IMR-90 (cell line): Measurements from ENCODE around the gene SRPK2.

Experiments
- BHLHE40 ChIP-seq: fragments of 150-350 bp; IDR thresholded peaks from 2 replicates; pipeline ENCODE4 v1.6.1; 2016; ENCODE audit warnings: mild to moderate bottlenecking, low read depth, low read length
- CEBPB ChIP-seq: IDR thresholded peaks from 2 replicates; pipeline ENCODE4 v1.6.1; 2012; ENCODE audit warnings: low read depth, low read length, improper control_type of control experiment
- CHD1 ChIP-seq: IDR thresholded peaks from 2 replicates; pipeline ENCODE4 v1.6.1; 2012; ENCODE audit warnings: low read depth, low read length, improper control_type of control experiment
- FOS ChIP-seq: fragments of 150-350 bp; IDR thresholded peaks from 2 replicates; pipeline ENCODE4 v1.6.1; 2016; ENCODE audit warnings: low read depth, low read length
- MAFK ChIP-seq: IDR thresholded peaks from 2 replicates; pipeline ENCODE4 v1.6.1; 2012; ENCODE audit warnings: low read depth, low read length, improper control_type of control experiment
- MAZ ChIP-seq: IDR thresholded peaks from 2 replicates; pipeline ENCODE4 v1.6.1; 2012; ENCODE audit warnings: low read depth, mild to moderate bottlenecking, low read length, improper control_type of control experiment, moderate library complexity, borderline replicate concordance
- MXI1 ChIP-seq: IDR thresholded peaks from 2 replicates; pipeline ENCODE4 v1.6.1; 2012; ENCODE audit warnings: low read depth, mild to moderate bottlenecking, low read length, moderate library complexity, borderline replicate concordance
- POLR2A ChIP-seq: IDR thresholded peaks from 2 replicates; pipeline ENCODE4 v1.6.1; 2012; ENCODE audit warnings: mild to moderate bottlenecking, low read depth, low read length
- RAD21 ChIP-seq: IDR thresholded peaks from 2 replicates; pipeline ENCODE4 v1.6.1; 2012; ENCODE audit warnings: low read length, improper control_type of control experiment
- RCOR1 ChIP-seq: IDR thresholded peaks from 2 replicates; pipeline ENCODE4 v1.6.1; 2012; ENCODE audit warnings: mild to moderate bottlenecking, low read length, improper control_type of control experiment; ENCODE audit not compliant: insufficient replicate concordance
- RFX5 ChIP-seq: IDR thresholded peaks from 2 replicates; pipeline ENCODE4 v1.8.0; 2012; ENCODE audit warnings: low read depth, mild to moderate bottlenecking, low read length, moderate library complexity
- SMC3 ChIP-seq: fragments of 150-350 bp; IDR thresholded peaks from 2 replicates; pipeline ENCODE4 v1.6.1; 2016; ENCODE audit warnings: low read depth, mild to moderate bottlenecking, antibody characterized with exemption, low read length, moderate library complexity
- TF ChIP-seq, protein P1 (sequence below): conservative IDR thresholded peaks from 2 replicates; pipeline ENCODE4 v1.5.1; 2012; ENCODE audit warnings: mild to moderate bottlenecking, low read depth, low read length, improper control_type of control experiment
- TF ChIP-seq, protein P2 (sequence below): fragments of 150-350 bp; IDR thresholded peaks from 2 replicates; pipeline ENCODE4 v1.6.1; 2017; ENCODE audit warnings: mild to moderate bottlenecking, antibody characterized with exemption, low read length, low read depth

GRCh38 chr7:105330526-105330925 lies 58.2 kb downstream of the SRPK2 start:
- TF ChIP-seq, protein P1, sequence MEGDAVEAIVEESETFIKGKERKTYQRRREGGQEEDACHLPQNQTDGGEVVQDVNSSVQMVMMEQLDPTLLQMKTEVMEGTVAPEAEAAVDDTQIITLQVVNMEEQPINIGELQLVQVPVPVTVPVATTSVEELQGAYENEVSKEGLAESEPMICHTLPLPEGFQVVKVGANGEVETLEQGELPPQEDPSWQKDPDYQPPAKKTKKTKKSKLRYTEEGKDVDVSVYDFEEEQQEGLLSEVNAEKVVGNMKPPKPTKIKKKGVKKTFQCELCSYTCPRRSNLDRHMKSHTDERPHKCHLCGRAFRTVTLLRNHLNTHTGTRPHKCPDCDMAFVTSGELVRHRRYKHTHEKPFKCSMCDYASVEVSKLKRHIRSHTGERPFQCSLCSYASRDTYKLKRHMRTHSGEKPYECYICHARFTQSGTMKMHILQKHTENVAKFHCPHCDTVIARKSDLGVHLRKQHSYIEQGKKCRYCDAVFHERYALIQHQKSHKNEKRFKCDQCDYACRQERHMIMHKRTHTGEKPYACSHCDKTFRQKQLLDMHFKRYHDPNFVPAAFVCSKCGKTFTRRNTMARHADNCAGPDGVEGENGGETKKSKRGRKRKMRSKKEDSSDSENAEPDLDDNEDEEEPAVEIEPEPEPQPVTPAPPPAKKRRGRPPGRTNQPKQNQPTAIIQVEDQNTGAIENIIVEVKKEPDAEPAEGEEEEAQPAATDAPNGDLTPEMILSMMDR, result no peak
- TF ChIP-seq MXI1, result no peak
- no peak for TF ChIP-seq RAD21
- no peak for TF ChIP-seq CEBPB
- TF ChIP-seq BHLHE40, result no peak
- no peak for TF ChIP-seq POLR2A
- no peak for TF ChIP-seq CHD1
- TF ChIP-seq FOS, result no peak
- TF ChIP-seq, protein P2, sequence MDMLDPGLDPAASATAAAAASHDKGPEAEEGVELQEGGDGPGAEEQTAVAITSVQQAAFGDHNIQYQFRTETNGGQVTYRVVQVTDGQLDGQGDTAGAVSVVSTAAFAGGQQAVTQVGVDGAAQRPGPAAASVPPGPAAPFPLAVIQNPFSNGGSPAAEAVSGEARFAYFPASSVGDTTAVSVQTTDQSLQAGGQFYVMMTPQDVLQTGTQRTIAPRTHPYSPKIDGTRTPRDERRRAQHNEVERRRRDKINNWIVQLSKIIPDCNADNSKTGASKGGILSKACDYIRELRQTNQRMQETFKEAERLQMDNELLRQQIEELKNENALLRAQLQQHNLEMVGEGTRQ, result no peak
- TF ChIP-seq MAFK, result no peak
- no peak for TF ChIP-seq MAZ
- TF ChIP-seq SMC3, result no peak
- TF ChIP-seq RFX5, result no peak
- TF ChIP-seq RCOR1, result no peak
